ENCODE data around the gene WWOX.

Gene WWOX

GRCh38 chr16:79005096-79005495 lies 905.6 kb downstream of the WWOX start:
- H4K5ac ChIP-seq (ENCODE audit: low read length): no peak overlapping the region
- no peak overlapping the region for H3K27ac ChIP-seq (ENCODE audit: low read depth, low read length)
- no peak for DNase-seq
- H3K27me3 ChIP-seq (ENCODE audit: insufficient read depth, low read length, poor library complexity): no peaks in the 10 kb centered on the region
- no peak overlapping the region for H4K8ac ChIP-seq (ENCODE audit: low read depth, low read length)
- no peak overlapping the region for H3K4me2 ChIP-seq (ENCODE audit: low read length)
- no peak overlapping the region for H2AK5ac ChIP-seq (ENCODE audit: low read length)
- no peaks in the 10 kb centered on the region for H3K79me2 ChIP-seq (ENCODE audit: control insufficient read depth, insufficient read depth, low read length)
- WGBS (ENCODE audit: extremely low coverage, insufficient coverage, low lambda C conversion rate): no CpG with 5 or more reads among the region's 6 CpGs
- no peaks in the 10 kb centered on the region for H3K36me3 ChIP-seq (ENCODE audit: control insufficient read depth, insufficient read depth, low read length)
- no peak overlapping the region for H2BK5ac ChIP-seq (ENCODE audit: low read length)
- H3K9ac ChIP-seq (ENCODE audit: low read length): no peak overlapping the region
- H3K79me1 ChIP-seq (ENCODE audit: low read length): no peaks in the 10 kb centered on the region
- H3K18ac ChIP-seq (ENCODE audit: low read length): no peak overlapping the region
- H3K56ac ChIP-seq (ENCODE audit: low read length): no peak overlapping the region
- no peaks in the 10 kb centered on the region for H3K4me1 ChIP-seq (ENCODE audit: control insufficient read depth, low read depth, low read length)
- no peak overlapping the region for H2BK120ac ChIP-seq (ENCODE audit: low read depth, low read length)
- H3K23ac ChIP-seq (ENCODE audit: low read length): no peak overlapping the region
- H2BK15ac ChIP-seq (replicated peaks; ENCODE audit: low read depth): no peak overlapping the region
- no peak overlapping the region for H3K4me3 ChIP-seq (ENCODE audit: low read length)
- H3K4ac ChIP-seq (ENCODE audit: low read depth, low read length): no peak overlapping the region

DNA sequence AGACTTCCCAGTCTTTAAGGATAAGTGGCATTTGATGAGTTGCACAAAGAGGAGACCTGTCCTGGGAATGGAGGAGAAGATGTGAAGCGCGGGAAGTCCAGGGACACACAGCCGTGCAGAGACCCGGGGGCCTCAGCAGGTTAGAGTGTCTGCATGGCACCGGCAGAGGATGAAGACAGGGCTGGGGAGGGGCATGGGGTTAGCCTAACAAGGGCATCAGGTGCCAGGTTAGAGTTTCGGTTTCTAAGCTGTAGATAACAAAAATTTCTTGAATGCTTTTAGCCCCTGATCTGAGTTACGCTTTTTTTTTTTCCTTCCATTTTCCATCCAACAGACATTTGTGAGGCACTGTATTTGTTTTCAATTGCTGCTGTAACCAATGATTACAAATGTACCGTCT lies 906.8 kb downstream of the WWOX start:
- no peak overlapping the region for H2BK5ac ChIP-seq (ENCODE audit: low read length)
- H2BK15ac ChIP-seq (replicated peaks; ENCODE audit: low read depth): no peak overlapping the region
- H3K27ac ChIP-seq (ENCODE audit: low read depth, low read length): no peak overlapping the region
- no peak overlapping the region for H3K4ac ChIP-seq (ENCODE audit: low read depth, low read length)
- H2BK120ac ChIP-seq (ENCODE audit: low read depth, low read length): no peak overlapping the region
- no peak overlapping the region for H4K8ac ChIP-seq (ENCODE audit: low read depth, low read length)
- H3K79me1 ChIP-seq (ENCODE audit: low read length): no peaks in the 10 kb centered on the region
- no peak overlapping the region for H2AK5ac ChIP-seq (ENCODE audit: low read length)
- no peaks in the 10 kb centered on the region for H3K36me3 ChIP-seq (ENCODE audit: control insufficient read depth, insufficient read depth, low read length)
- H3K27me3 ChIP-seq (ENCODE audit: insufficient read depth, low read length, poor library complexity): no peaks in the 10 kb centered on the region
- no peak overlapping the region for H3K56ac ChIP-seq (ENCODE audit: low read length)
- H3K23ac ChIP-seq (ENCODE audit: low read length): no peak overlapping the region
- no peak overlapping the region for H3K4me2 ChIP-seq (ENCODE audit: low read length)
- no peak for DNase-seq
- H3K4me1 ChIP-seq (ENCODE audit: control insufficient read depth, low read depth, low read length): no peaks in the 10 kb centered on the region
- no peak overlapping the region for H3K9ac ChIP-seq (ENCODE audit: low read length)
- no peak overlapping the region for H4K5ac ChIP-seq (ENCODE audit: low read length)
- H3K4me3 ChIP-seq (ENCODE audit: low read length): no peak overlapping the region
- no peaks in the 10 kb centered on the region for H3K79me2 ChIP-seq (ENCODE audit: control insufficient read depth, insufficient read depth, low read length)
- H3K18ac ChIP-seq (ENCODE audit: low read length): no peak overlapping the region
- WGBS (ENCODE audit: extremely low coverage, insufficient coverage, low lambda C conversion rate): no CpG with 5 or more reads among the region's 8 CpGs

DNA sequence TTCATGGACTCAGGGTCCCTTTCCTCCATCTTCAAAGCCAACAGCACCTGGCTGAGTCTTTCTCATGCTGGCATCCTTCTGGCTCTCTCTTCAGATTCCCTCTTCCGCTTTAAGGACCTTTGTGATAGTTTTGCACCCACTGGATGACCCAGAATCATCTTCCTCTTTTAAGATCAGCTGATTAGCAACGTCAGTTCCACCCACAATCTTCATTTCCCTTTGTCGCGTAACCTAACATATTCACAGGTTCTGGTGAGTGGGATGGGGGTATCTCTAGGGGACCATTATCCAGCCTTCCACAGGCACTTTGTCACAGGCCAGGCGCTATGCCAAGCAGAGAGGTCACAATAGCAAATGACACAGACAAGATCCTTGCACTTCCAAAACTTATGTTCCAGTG lies 907.3 kb downstream of the WWOX start:
- Histone ChIP-seq H2AK5ac (ENCODE audit: low read length) (no peak overlapping the region), H3K18ac (ENCODE audit: low read length) (no peak overlapping the region), H3K4ac (ENCODE audit: low read depth, low read length) (no peak overlapping the region), H3K79me1 (ENCODE audit: low read length) (no peaks in the 10 kb centered on the region), H3K4me3 (ENCODE audit: low read length) (no peak overlapping the region), H2BK5ac (ENCODE audit: low read length) (no peak overlapping the region), H3K23ac (ENCODE audit: low read length) (no peak overlapping the region), H2BK15ac (replicated peaks; ENCODE audit: low read depth) (no peak overlapping the region), H3K27ac (ENCODE audit: low read depth, low read length) (no peak overlapping the region), H3K9ac (ENCODE audit: low read length) (no peak overlapping the region), H4K5ac (ENCODE audit: low read length) (no peak overlapping the region), H3K36me3 (ENCODE audit: control insufficient read depth, insufficient read depth, low read length) (no peaks in the 10 kb centered on the region), H4K8ac (ENCODE audit: low read depth, low read length) (no peak overlapping the region), H3K79me2 (ENCODE audit: control insufficient read depth, insufficient read depth, low read length) (no peaks in the 10 kb centered on the region), H3K27me3 (ENCODE audit: insufficient read depth, low read length, poor library complexity) (no peaks in the 10 kb centered on the region), H2BK120ac (ENCODE audit: low read depth, low read length) (no peak overlapping the region), H3K4me1 (ENCODE audit: control insufficient read depth, low read depth, low read length) (no peaks in the 10 kb centered on the region), H3K4me2 (ENCODE audit: low read length) (no peak overlapping the region), H3K56ac (ENCODE audit: low read length) (no peak overlapping the region)
- WGBS (ENCODE audit: extremely low coverage, insufficient coverage, low lambda C conversion rate): no CpG with 5 or more reads among the region's 5 CpGs
- no peak for DNase-seq

DNA sequence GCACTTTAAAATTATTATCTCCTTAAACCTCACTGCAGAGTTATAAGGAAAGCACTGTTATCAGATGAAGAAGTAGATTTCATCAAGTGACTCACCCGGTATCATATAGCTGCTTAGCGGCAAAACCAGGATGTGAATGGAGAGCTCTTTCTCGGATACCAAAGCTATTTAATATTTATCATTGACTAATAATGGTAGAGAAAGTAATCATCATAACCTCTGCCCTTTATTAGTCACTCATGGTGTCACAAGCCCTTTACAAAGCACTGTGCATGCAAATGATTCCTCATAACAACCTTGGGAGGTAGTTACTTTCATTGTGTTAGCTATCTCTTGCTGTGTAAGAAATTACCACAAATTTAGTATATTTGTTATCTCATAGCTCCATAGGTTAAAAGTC lies 908.2 kb downstream of the WWOX start:
- Histone ChIP-seq H2BK15ac (replicated peaks; ENCODE audit: low read depth) (no peak overlapping the region), H3K4me3 (ENCODE audit: low read length) (no peak overlapping the region), H3K18ac (ENCODE audit: low read length) (no peak overlapping the region), H3K4ac (ENCODE audit: low read depth, low read length) (no peak overlapping the region), H3K56ac (ENCODE audit: low read length) (no peak overlapping the region), H3K27ac (ENCODE audit: low read depth, low read length) (no peak overlapping the region), H3K79me1 (ENCODE audit: low read length) (no peaks in the 10 kb centered on the region), H2BK120ac (ENCODE audit: low read depth, low read length) (no peak overlapping the region), H3K4me2 (ENCODE audit: low read length) (no peak overlapping the region), H3K9ac (ENCODE audit: low read length) (no peak overlapping the region), H3K79me2 (ENCODE audit: control insufficient read depth, insufficient read depth, low read length) (no peaks in the 10 kb centered on the region), H4K5ac (ENCODE audit: low read length) (no peak overlapping the region), H2BK5ac (ENCODE audit: low read length) (no peak overlapping the region), H3K23ac (ENCODE audit: low read length) (no peak overlapping the region), H3K27me3 (ENCODE audit: insufficient read depth, low read length, poor library complexity) (no peaks in the 10 kb centered on the region), H3K36me3 (ENCODE audit: control insufficient read depth, insufficient read depth, low read length) (no peaks in the 10 kb centered on the region), H4K8ac (ENCODE audit: low read depth, low read length) (no peak overlapping the region), H2AK5ac (ENCODE audit: low read length) (no peak overlapping the region), H3K4me1 (ENCODE audit: control insufficient read depth, low read depth, low read length) (no peaks in the 10 kb centered on the region)
- no peak for DNase-seq
- WGBS (ENCODE audit: extremely low coverage, insufficient coverage, low lambda C conversion rate): no CpG with 5 or more reads among the region's 3 CpGs

GRCh38 chr16:79008036-79008868 lies 908.8 kb downstream of the WWOX start:
- no peak overlapping the region for H3K4ac ChIP-seq (ENCODE audit: low read depth, low read length)
- no peaks in the 10 kb centered on the region for H3K79me2 ChIP-seq (ENCODE audit: control insufficient read depth, insufficient read depth, low read length)
- peak; percentile 78 for DNase-seq
- H2BK15ac ChIP-seq (replicated peaks; ENCODE audit: low read depth): no peak overlapping the region
- H3K56ac ChIP-seq (ENCODE audit: low read length): no peak overlapping the region
- no peak overlapping the region for H3K27ac ChIP-seq (ENCODE audit: low read depth, low read length)
- H3K4me3 ChIP-seq (ENCODE audit: low read length): no peak overlapping the region
- no peak overlapping the region for H4K8ac ChIP-seq (ENCODE audit: low read depth, low read length)
- H3K23ac ChIP-seq (ENCODE audit: low read length): no peak overlapping the region
- no peaks in the 10 kb centered on the region for H3K79me1 ChIP-seq (ENCODE audit: low read length)
- H3K4me2 ChIP-seq (ENCODE audit: low read length): no peak overlapping the region
- no peak overlapping the region for H2BK120ac ChIP-seq (ENCODE audit: low read depth, low read length)
- H2BK5ac ChIP-seq (ENCODE audit: low read length): no peak overlapping the region
- no peaks in the 10 kb centered on the region for H3K4me1 ChIP-seq (ENCODE audit: control insufficient read depth, low read depth, low read length)
- H2AK5ac ChIP-seq (ENCODE audit: low read length): no peak overlapping the region
- no peaks in the 10 kb centered on the region for H3K27me3 ChIP-seq (ENCODE audit: insufficient read depth, low read length, poor library complexity)
- no CpG with 5 or more reads among the region's 9 CpGs for WGBS (ENCODE audit: extremely low coverage, insufficient coverage, low lambda C conversion rate)
- no peak overlapping the region for H4K5ac ChIP-seq (ENCODE audit: low read length)
- no peaks in the 10 kb centered on the region for H3K36me3 ChIP-seq (ENCODE audit: control insufficient read depth, insufficient read depth, low read length)
- no peak overlapping the region for H3K9ac ChIP-seq (ENCODE audit: low read length)
- H3K18ac ChIP-seq (ENCODE audit: low read length): no peak overlapping the region

DNA sequence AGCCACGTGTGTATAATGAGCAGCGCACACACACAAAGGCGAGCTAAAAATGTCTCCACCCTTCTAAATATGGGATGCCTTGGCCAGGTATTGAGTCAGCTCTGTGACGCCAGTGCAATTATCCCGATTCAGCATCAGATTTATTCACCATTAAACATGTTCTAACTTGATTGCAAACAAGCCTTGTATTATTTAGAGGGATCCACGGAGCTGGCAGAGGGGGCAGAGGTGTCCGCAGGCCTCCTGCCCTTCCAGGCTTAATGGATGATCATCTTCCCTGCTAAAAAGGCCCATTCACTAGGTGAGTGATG lies 909.4 kb downstream of the WWOX start:
- Histone ChIP-seq H3K56ac (ENCODE audit: low read length) (no peak overlapping the region), H2BK120ac (ENCODE audit: low read depth, low read length) (no peak overlapping the region), H2BK5ac (ENCODE audit: low read length) (no peak overlapping the region), H3K23ac (ENCODE audit: low read length) (no peak overlapping the region), H3K4me1 (ENCODE audit: control insufficient read depth, low read depth, low read length) (no peaks in the 10 kb centered on the region), H4K5ac (ENCODE audit: low read length) (no peak overlapping the region), H3K9ac (ENCODE audit: low read length) (no peak overlapping the region), H2AK5ac (ENCODE audit: low read length) (no peak overlapping the region), H4K8ac (ENCODE audit: low read depth, low read length) (no peak overlapping the region), H3K79me2 (ENCODE audit: control insufficient read depth, insufficient read depth, low read length) (no peaks in the 10 kb centered on the region), H2BK15ac (replicated peaks; ENCODE audit: low read depth) (no peak overlapping the region), H3K4me3 (ENCODE audit: low read length) (no peak overlapping the region), H3K4ac (ENCODE audit: low read depth, low read length) (no peak overlapping the region), H3K18ac (ENCODE audit: low read length) (no peak overlapping the region), H3K27ac (ENCODE audit: low read depth, low read length) (no peak overlapping the region), H3K27me3 (ENCODE audit: insufficient read depth, low read length, poor library complexity) (no peaks in the 10 kb centered on the region), H3K79me1 (ENCODE audit: low read length) (no peaks in the 10 kb centered on the region), H3K36me3 (ENCODE audit: control insufficient read depth, insufficient read depth, low read length) (no peaks in the 10 kb centered on the region), H3K4me2 (ENCODE audit: low read length) (no peak overlapping the region)
- no peak for DNase-seq
- no CpG with 5 or more reads among the region's 7 CpGs for WGBS (ENCODE audit: extremely low coverage, insufficient coverage, low lambda C conversion rate)

All from mesendoderm (in vitro differentiated cells).